ENCODE results near the gene MYO9B.
A peak's percentile ranks its signal among the peaks of the same experiment; 100 is the strongest.
"Not testable (repeated sequence)": the region's sequence is repeated elsewhere in the genome, so short reads cannot be mapped to it uniquely, and the experiment has no call there.

Gene MYO9B

GRCh38 chr19:17086834-17087233, 11.3 kb downstream of the MYO9B start:
- Mint-ChIP-seq H3K4me3 (no peak overlapping the region), H3K27ac (no peak overlapping the region), H3K36me3 (ENCODE audit: low read depth) (peaks cover 89% of the 10 kb centered on the region), H3K27me3 (no peaks in the 10 kb centered on the region), H3K9me3 (no peaks in the 10 kb centered on the region), H3K4me1 (ENCODE audit: low read depth) (peaks cover 93% of the 10 kb centered on the region)
- intact Hi-C loops (cut with micrococcal nuclease): no loop called here

DNA sequence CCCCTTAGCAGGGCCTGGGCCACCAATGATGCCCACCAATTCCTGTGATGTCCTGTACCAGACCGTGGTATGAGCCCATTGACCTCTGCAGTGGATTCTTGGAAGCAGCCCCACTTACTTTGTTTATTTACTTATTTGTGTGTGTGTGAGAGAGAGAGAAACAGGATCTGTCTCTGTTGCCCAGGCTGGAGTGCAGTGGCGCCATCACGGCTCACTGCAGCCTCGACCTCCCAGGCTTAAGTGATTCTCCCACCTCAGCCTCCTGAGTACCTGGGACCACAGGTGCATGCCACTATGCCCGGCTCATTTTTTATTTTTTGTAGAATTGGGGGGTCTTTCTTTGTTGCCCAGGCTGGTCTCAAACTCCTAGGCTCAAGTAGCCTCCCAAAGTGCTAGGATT, 13.0 kb downstream of the MYO9B start:
- H3K9me3 Mint-ChIP-seq: no peaks in the 10 kb centered on the region
- intact Hi-C loops (cut with micrococcal nuclease): no loop called here
- peaks cover 78% of the 10 kb centered on the region for H3K36me3 Mint-ChIP-seq (ENCODE audit: low read depth)
- H3K4me1 Mint-ChIP-seq (ENCODE audit: low read depth): peaks cover 87% of the 10 kb centered on the region
- H3K27ac Mint-ChIP-seq: peak overlapping the region; percentile 90
- no peaks in the 10 kb centered on the region for H3K27me3 Mint-ChIP-seq
- H3K4me3 Mint-ChIP-seq: no peak overlapping the region

DNA sequence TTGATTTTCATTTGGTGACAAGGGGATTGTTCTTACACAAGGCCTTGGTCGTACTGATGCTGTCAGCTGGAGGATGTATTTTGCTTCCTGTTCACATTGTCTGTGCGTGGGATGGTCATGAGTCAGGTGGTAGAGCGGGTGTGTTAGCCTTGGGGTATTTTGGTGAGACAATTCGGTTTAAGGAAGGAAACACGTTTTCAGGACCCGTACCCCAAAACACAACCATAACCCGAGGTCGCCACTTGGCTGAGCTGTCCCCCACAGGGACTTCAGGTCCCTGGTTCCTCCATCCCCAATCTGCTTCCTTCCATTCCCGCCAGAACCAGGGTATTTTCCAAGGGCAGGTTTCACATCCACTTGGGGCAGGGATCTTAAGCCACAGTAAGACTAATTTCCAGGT, 15.0 kb downstream of the MYO9B start:
- Mint-ChIP-seq H3K4me3 (no peak overlapping the region), H3K27me3 (no peaks in the 10 kb centered on the region), H3K27ac (peak overlapping the region; percentile 90), H3K36me3 (ENCODE audit: low read depth) (peaks cover 76% of the 10 kb centered on the region), H3K4me1 (ENCODE audit: low read depth) (peaks cover 90% of the 10 kb centered on the region), H3K9me3 (no peaks in the 10 kb centered on the region)
- intact Hi-C loops (cut with micrococcal nuclease): loop anchor here (2.0 kb wide), 1 partner anchor 16 kb away; the partner anchor contains the start of genes HAUS8 and MYO9B

- intact Hi-C loops (cut with micrococcal nuclease): loop anchor here (2.0 kb wide), 1 partner anchor 17 kb away; the partner anchor contains the start of genes HAUS8 and MYO9B
- Mint-ChIP-seq H3K9me3 (no peaks in the 10 kb centered on the region), H3K27ac (peak overlapping the region; percentile 90), H3K4me3 (peak overlapping the region; percentile 64), H3K4me1 (ENCODE audit: low read depth) (peaks cover 92% of the 10 kb centered on the region), H3K36me3 (ENCODE audit: low read depth) (peaks cover 73% of the 10 kb centered on the region), H3K27me3 (no peaks in the 10 kb centered on the region)
Observed at GRCh38 chr19:17091758-17092333, 16.3 kb downstream of the MYO9B start.

DNA sequence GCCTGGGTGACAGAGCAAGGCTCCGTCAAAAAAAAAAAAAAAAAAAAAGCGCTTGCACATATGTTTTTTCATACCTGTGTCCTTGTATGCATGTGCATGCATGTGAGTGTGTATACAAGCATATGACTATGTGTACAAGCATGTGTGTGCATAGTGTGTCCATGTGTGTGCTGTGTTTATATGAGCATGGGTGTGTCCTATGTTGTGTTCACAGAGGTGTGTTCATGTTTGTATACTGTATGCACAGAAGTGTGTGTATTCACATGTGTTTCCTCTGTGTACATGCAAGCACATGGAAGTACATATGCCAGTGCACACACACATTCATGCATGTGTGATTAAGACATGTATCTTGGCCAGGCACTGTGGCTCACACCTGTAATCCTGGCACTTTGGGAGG, 17.1 kb downstream of the MYO9B start:
- Mint-ChIP-seq H3K27me3 (no peaks in the 10 kb centered on the region), H3K4me3 (no peak overlapping the region), H3K4me1 (ENCODE audit: low read depth) (peaks cover 90% of the 10 kb centered on the region), H3K9me3 (no peaks in the 10 kb centered on the region), H3K36me3 (ENCODE audit: low read depth) (peaks cover 67% of the 10 kb centered on the region), H3K27ac (no peak overlapping the region)
- intact Hi-C loops (cut with micrococcal nuclease): no loop called here

GRCh38 chr19:17094694-17095093, 19.1 kb downstream of the MYO9B start:
- H3K9me3 Mint-ChIP-seq; intact Hi-C loops (cut with micrococcal nuclease); H3K4me3 Mint-ChIP-seq; H3K27ac Mint-ChIP-seq; H3K27me3 Mint-ChIP-seq: not testable (repeated sequence)
- Mint-ChIP-seq H3K4me1 (ENCODE audit: low read depth) (peaks cover 86% of the 10 kb centered on the region), H3K36me3 (ENCODE audit: low read depth) (peaks cover 67% of the 10 kb centered on the region)

GRCh38 chr19:17095141-17095919, 19.8 kb downstream of the MYO9B start:
- Mint-ChIP-seq H3K27ac (peak overlapping the region; percentile 13), H3K36me3 (ENCODE audit: low read depth) (peaks cover 65% of the 10 kb centered on the region), H3K27me3 (no peaks in the 10 kb centered on the region), H3K9me3 (no peaks in the 10 kb centered on the region), H3K4me1 (ENCODE audit: low read depth) (peaks cover 81% of the 10 kb centered on the region), H3K4me3 (no peak overlapping the region)
- intact Hi-C loops (cut with micrococcal nuclease): no loop called here

DNA sequence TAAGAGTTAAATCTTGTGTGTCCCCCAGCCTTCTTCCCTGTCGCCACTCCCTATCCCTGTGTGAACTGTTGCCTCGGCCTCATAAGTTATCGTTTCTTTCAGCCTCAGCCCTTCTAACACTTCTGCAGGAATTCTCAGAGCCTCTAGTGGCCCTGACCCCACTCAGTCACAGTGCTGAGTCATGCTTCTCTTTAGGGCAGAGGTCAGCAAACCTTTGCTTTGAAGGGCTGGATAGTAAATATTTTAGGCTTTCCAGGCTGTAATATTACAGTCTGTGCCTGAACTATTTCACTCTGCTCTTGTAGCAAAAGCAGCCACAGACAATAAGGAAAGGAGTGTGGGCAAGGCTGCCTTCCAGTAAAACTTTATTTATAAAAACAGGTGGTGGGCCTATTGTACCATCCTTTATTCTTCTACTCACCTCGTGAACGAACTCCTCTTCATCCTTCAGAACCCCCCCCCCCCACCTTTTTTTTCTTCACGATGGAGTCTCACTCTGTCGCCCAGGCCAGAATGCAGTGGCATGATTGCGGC, 22.1 kb downstream of the MYO9B start:
- Mint-ChIP-seq H3K4me1 (ENCODE audit: low read depth) (peaks cover 80% of the 10 kb centered on the region), H3K27ac (peak overlapping the region; percentile 65), H3K9me3 (peaks cover 7% of the 10 kb centered on the region), H3K4me3 (no peak overlapping the region), H3K27me3 (no peaks in the 10 kb centered on the region), H3K36me3 (ENCODE audit: low read depth) (peaks cover 81% of the 10 kb centered on the region)
- intact Hi-C loops (cut with micrococcal nuclease): no loop called here

DNA sequence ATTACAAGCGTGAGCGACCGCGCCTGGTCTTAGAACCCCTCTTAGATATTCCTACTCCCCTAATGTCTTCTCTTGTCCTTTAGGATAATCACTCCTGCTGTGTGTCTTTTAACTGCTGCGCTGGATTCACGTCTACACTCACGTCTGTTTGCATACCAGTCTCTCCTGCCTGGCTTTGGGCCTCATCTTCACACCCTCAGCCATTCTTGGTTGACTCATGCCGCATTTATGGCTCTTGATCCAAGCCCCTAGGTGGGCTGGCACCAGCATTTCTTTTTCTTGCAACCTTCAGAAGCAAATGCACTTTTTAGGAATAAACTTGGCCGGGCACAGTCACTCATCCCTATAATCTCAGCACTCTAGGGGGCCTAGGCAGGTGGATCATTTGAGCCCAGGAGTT, 22.7 kb downstream of the MYO9B start:
- H3K27me3 Mint-ChIP-seq: no peaks in the 10 kb centered on the region
- peaks cover 84% of the 10 kb centered on the region for H3K4me1 Mint-ChIP-seq (ENCODE audit: low read depth)
- H3K9me3 Mint-ChIP-seq: peaks cover 14% of the 10 kb centered on the region
- H3K4me3 Mint-ChIP-seq: no peak overlapping the region
- intact Hi-C loops (cut with micrococcal nuclease): no loop called here
- peaks cover 85% of the 10 kb centered on the region for H3K36me3 Mint-ChIP-seq (ENCODE audit: low read depth)
- H3K27ac Mint-ChIP-seq: peak overlapping the region; percentile 18

- H3K27me3 Mint-ChIP-seq: no peaks in the 10 kb centered on the region
- no peak overlapping the region for H3K27ac Mint-ChIP-seq
- H3K36me3 Mint-ChIP-seq (ENCODE audit: low read depth): peaks cover 87% of the 10 kb centered on the region
- H3K4me1 Mint-ChIP-seq (ENCODE audit: low read depth): peaks cover 79% of the 10 kb centered on the region
- H3K4me3 Mint-ChIP-seq: no peak overlapping the region
- intact Hi-C loops (cut with micrococcal nuclease): no loop called here
- H3K9me3 Mint-ChIP-seq: peaks cover 16% of the 10 kb centered on the region
Observed at GRCh38 chr19:17101686-17102628, 26.4 kb downstream of the MYO9B start.

DNA sequence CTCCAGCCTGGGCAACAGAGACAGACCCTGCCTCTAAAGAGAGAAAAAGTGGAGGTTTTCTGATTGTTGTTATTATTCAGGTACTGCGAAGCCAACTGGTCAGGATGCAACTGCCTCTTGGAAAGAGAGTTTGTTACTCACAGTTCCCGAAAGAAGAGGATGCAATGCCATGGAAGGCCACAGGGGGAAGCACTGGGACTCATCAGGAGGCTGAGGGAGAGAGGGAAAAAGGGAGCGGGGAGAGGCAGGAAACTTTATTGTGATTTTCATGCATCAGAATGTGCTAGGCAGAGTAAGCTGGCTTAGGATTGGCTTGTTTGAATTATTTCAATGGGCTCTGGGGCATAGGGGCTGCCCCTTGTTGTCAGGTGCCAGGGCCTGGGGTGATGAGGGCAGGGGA, 27.6 kb downstream of the MYO9B start:
- Mint-ChIP-seq H3K27me3 (no peaks in the 10 kb centered on the region), H3K4me1 (ENCODE audit: low read depth) (peaks cover 80% of the 10 kb centered on the region), H3K36me3 (ENCODE audit: low read depth) (peaks cover 92% of the 10 kb centered on the region), H3K9me3 (peaks cover 16% of the 10 kb centered on the region), H3K4me3 (no peak overlapping the region), H3K27ac (no peak overlapping the region)
- intact Hi-C loops (cut with micrococcal nuclease): no loop called here

- H3K4me1 Mint-ChIP-seq (ENCODE audit: low read depth): peaks cover 82% of the 10 kb centered on the region
- intact Hi-C loops (cut with micrococcal nuclease): no loop called here
- H3K4me3 Mint-ChIP-seq: no peak overlapping the region
- H3K27me3 Mint-ChIP-seq: no peaks in the 10 kb centered on the region
- H3K27ac Mint-ChIP-seq: peak overlapping the region; percentile 87
- peaks cover 16% of the 10 kb centered on the region for H3K9me3 Mint-ChIP-seq
- H3K36me3 Mint-ChIP-seq (ENCODE audit: low read depth): peaks cover 87% of the 10 kb centered on the region
Observed at GRCh38 chr19:17104679-17105078, 29.1 kb downstream of the MYO9B start.

DNA sequence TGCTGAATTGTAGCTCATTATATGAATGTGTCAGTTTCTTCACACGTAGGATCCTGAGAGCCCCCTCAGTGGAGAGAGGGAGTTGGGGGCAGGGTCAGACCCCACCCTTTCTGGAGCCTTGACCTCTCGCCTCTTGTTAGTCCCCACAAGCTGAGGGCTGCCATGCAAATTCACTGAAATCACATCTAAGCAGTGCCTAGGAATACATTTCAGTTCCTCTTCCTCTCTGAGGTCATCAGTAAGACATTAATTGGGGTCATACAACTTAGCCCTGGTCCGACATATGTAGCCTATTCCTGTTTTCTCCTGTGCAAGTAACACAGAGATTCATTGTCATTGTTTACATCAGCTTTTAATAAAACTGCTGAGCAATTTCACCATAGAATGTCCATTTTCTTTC, 30.0 kb downstream of the MYO9B start:
- peaks cover 87% of the 10 kb centered on the region for H3K4me1 Mint-ChIP-seq (ENCODE audit: low read depth)
- peaks cover 92% of the 10 kb centered on the region for H3K36me3 Mint-ChIP-seq (ENCODE audit: low read depth)
- intact Hi-C loops (cut with micrococcal nuclease): no loop called here
- peak overlapping the region; percentile 17 for H3K4me3 Mint-ChIP-seq
- no peaks in the 10 kb centered on the region for H3K27me3 Mint-ChIP-seq
- peak overlapping the region; percentile 87 for H3K27ac Mint-ChIP-seq
- H3K9me3 Mint-ChIP-seq: peaks cover 16% of the 10 kb centered on the region
